HG03060 (cell line): ENCODE measurements around the gene ZNF777.

Experiments
- ATAC-seq: cut with Tn5 transposase; IDR thresholded peaks from one replicate; pipeline ENCODE4 v1.9.1; 2021; ENCODE audit warnings: low read depth, moderate number of reproducible peaks; ENCODE audit not compliant: unreplicated experiment

The ZNF777 gene

DNA sequence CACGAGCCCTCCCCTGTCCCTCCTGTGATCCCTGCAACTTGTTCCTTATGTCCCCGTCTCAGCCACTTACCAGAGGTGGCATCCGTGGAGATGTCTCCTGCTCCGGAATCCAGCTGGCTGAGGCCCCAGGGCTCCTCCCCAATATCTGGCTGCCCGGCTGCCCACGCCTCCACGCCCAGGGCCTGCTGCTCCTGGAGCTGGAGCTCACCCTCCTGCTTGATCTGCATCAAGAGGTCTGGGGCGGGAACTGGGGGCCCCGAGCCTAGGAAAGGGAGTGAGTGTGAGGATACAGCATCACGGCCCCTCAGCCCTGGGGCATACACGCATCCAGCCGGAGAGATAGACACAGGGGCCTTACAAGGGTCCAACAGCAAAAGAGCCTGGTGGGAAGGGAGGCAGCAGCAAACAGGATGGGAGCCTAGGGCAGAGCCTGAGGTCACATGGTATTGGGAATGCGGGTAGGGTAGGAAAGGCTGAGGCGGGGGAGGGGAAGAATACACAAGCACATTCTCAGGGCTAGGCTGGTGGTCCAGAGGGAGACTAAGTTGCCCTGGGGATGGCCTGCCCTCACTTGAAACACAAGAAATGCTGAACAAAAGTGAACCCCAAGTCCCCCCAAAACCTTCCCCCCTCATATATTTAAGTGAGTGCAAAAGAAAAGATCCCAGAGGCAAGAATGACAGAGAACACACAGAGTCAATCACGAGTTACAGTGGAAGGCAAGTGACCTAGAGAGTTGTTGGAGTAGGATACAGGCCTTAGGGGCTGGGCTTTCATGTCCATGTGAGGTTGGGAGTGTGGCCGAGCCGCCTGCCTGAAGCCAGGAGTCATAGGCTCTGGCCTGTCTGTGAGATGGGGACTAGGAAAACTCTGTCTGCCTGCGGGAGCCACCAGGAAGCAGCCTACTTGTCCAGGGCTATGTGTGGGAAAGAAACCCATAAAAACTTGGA is 16.9 kb upstream of the ZNF777 start:
- no peak for ATAC-seq

DNA sequence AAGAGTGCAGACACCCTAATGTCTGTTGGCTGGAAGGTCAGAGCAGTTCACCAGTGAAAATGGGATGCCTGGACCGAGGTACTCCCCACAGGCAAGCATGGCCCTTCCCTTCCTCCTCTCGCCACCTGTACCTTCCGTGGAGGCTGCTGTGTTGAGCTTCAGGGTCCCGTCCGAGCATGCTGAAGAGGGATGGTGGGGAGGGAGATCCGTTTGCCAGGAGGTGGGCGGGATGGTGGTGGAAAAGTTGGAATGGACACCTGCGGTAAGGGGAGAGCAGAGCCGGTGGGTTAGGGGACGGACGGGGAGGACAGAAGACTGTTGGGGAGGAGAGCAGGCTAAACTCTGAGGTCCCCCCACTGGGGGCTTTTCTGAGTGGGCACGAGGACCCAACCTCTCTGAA is 15.9 kb upstream of the ZNF777 start:
- no peak for ATAC-seq

DNA sequence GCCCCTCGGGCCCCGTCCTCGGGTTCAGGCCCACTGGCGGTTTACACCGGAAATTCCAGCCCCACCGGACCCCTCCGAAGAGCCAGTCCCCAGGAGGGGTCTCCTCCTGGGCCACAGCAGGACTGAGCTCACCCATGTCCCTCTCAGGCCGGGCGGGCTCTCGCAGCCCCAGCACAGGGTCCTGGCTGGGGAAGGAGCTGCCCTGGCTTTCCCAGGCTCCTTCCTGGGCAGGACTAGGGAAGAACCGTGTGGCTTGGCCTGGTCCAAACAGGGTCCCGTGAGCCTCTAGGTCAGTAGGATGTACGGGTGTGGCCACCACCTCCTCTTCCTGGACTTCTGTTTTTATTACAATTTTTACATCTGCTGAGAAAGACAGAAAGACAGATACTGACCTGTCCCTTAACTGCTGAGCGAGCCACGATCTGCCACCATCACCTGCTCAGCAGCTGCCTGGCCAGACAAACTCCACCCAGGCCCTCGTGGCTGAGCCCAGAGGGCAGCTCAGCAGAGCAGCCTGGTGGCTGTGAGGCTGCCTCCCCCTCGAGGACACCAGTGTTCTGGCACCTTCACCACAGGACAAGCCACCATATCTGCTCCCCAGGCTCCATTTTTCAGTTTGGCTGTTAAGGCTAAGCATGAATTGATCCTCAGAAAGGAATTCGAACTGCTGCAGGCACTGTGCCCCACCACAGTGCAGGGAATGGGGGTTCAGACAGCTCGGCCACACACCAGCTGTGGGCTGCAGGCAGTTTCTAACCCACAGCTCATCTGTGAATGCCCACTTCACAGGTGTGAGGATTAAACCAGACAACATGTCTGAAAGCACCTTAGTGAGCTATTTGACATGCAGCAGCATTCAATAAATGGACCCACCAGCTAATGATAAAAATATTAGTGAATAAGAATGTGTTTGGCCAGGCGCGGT is 14.5 kb upstream of the ZNF777 start:
- no peak for ATAC-seq

DNA sequence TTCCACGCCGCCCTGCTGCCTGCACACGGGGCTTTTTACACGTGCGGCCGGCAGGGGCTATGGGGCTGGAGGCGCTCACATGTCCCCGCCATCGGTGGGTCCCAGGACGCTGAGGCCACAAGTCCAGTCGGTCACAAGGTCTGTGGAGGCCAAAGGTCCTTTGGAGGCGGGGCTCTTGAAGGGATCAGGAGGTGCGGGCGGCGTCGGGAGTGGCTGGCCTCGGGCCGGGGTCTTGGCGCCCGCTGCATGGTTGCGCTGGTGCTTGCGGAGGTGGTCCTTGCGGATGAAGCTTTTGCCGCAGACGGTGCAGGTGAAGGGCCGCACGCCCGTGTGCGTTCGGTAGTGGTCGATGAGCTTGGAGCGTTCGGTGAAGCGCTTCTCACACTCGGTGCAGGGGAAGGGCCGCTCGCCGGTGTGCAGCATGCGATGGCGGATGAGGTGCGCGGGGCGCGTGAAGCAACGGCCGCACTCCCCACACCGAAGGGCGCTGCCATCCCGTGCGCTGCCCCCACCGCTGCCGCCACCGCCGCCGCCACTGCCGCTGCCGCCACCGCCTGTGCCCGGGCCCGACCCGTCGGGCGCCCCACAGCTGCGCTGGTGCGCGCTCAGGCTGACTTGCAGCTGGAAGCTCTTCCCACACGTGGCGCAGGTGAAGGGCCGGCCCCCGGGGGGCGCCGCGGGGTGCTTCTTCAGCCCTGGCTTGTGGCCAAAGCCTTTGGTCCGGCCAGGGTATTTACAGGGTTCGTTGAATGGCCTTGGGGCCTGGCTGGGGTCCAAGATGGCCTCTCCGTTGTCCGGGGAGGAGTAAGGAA is 13.7 kb upstream of the ZNF777 start:
- ATAC-seq = no peak

DNA sequence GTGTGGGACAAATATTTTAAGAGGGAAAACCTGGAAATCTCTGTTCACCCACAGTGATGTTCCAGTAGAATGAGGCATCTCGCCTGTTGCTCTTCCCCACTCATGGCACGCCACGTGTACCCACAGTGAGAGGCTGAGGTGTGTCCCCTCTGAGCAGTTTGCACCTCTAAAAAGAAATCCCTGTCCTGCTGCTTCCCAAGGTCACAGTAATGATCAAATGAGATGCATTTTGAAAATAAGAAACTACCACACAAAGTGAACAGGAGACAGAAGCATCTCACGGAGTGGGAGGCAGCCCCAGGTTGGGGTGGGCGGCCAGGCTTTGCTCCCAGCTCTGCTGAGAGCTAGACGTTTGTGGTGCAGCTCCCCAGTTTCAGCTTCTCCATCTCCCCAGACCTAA is 12.4 kb upstream of the ZNF777 start:
- ATAC-seq = no peak

DNA sequence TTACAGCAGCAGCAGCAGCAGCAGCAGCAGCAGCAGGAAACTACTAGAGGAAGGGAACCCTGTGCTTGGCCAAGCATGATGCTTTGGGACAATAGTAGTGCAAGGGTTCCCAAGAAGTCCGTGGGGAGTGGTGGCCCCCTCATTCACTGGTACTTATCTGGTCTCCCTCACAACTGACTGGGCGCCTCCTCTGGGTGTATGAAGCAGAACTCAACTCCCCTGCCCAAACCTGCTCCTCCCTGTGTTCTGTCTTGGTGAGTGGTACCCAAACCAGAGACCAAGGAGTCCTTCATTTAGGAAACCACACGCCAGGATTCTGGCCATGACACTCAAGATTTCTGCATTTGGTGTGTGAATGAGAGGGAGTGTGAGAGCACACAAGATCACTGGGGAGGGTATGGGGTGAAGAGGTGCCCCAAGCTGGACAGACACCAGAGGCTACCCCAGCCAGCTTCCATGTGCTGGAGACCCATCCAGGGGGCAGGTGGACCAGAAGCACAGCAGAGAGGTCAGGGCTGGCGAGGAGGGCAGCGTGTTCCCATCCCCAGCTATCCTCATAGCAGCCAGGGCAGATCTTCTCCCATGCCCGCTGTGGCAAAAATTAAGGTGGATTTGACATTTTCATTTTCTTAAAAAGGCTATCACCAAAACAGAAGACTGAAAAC is 10.6 kb upstream of the ZNF777 start:
- ATAC-seq = no peak

DNA sequence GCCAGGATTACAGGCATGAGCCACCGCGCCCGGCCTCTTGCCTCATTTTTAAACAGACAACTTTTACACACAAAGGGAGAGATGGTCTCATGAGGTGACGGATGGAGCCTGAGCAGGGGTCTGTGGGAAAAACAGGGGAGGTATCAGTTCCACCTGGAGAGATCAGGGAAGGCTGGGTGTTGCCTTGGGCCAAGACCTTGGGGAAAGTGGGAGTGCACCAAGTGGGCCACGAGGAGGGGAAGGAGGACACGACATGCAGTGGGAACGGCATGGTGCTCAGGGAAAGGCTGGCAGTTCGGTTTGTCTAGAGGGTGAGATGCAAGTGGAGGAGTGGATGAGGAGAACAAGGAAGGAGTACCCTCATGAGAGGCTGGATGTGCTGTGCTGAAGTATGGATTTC is 8.9 kb upstream of the ZNF777 start:
- no peak for ATAC-seq

DNA sequence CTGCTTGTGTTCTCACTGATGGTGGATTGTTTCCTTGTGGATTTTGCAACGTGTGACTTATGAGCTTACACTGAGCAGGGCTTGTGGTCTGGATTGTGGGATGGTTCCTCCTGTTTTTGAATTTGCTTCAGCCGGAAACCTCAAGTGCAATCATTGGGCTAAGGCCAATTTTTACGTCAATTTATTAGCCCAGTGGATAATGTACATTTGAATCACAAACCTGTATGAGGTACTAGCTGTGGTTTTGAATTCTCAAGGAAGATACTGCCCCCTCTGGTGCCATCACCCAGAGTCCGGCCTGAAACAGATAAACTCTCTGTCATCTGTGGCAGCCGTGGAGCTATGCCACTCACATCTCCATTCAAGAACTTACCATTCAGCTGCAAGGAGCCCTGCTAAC is 7.3 kb upstream of the ZNF777 start:
- ATAC-seq = no peak

DNA sequence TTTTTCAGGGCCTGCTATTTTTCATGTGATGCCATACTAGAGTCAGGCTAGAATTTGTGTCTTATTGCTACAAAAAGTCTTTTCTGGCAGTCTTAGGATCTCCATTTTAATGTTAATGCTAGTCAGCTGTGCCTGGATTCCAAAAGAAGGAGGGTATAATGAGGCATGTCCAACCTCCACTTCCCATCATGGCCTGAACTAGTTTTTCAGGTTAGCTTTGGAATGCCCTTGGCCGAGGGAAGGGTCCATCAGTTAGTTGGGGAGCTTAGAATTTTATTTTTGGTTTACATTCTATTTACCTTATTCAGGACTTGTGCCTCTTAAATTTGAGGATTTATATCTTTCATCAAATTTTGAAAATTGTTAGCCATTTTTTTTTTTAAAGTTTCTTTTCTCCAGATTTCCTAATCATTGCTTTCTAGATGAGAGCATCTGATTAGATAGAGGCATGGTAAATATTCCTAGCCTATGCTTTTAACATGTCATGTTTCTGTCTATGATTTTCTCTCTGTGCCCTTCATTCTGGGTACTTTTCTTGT is 6.5 kb upstream of the ZNF777 start:
- no peak for ATAC-seq

DNA sequence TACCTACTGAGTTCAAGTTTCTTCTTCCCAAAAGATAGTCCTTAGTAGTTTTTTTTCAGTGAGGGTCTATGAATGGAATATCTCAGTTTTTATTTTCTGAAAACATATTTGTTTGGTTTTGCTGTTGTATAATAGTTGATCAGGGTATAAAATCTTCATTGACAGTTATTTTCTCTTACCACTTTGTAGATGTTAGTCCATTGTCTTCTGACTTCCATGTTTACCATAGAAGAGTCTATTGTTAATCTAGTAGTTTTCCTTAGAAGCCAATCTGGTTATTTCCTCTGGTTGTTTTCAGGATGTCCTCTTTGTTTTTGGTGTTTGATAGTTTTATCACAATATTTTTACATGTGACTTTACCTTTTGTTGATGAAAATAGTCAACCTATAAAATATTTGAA is 5.5 kb upstream of the ZNF777 start:
- no peak for ATAC-seq

DNA sequence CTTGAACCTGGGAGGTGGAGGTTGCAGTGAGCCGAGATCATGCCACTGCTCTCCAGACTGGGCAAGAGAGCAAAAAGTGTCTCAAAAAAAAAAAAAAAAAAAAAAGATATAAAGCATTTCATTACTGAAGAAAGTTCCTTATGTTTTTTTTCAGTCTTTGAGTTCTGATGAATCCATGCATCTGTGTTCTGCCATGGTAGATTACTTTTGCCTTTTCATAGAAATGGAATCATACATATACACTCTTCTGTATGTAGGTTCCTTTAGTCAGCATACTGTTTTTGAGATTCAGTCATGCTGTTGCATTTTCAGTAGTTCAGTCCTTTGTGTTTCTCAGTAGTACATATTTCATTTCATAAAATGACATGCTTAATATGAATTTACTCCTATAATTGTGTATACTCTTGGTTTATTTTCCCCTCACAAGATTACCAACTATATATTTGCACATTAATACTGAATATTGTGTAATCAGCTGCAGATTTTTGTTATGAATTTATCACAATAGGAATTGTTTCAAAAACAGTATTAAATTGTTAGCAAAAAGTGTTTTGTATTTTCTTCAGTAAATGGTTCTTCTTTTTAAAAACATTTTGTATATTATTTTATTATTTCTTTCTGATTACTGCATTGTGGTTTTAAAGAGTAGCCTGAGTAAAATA is 2.8 kb upstream of the ZNF777 start:
- ATAC-seq = no peak

DNA sequence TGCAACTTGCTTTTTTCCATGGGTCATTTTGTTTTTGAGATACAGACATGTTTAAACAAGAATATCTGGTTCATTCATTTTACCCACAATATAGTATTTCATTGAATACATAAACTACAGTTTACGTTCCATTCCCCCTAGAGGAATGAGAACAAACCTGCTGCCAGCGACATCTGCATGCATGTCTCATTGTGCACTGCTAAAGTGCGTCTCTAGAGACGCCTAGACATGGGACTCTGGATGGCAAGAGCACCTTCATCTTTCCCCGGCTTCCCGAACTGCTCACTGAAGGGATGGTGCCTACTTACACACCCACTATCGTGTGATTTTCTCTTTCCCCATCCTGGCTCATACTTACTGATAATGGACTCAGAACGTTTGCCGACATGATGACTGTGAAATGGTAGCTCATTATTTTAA is 1.2 kb upstream of the ZNF777 start:
- ATAC-seq = no peak

DNA sequence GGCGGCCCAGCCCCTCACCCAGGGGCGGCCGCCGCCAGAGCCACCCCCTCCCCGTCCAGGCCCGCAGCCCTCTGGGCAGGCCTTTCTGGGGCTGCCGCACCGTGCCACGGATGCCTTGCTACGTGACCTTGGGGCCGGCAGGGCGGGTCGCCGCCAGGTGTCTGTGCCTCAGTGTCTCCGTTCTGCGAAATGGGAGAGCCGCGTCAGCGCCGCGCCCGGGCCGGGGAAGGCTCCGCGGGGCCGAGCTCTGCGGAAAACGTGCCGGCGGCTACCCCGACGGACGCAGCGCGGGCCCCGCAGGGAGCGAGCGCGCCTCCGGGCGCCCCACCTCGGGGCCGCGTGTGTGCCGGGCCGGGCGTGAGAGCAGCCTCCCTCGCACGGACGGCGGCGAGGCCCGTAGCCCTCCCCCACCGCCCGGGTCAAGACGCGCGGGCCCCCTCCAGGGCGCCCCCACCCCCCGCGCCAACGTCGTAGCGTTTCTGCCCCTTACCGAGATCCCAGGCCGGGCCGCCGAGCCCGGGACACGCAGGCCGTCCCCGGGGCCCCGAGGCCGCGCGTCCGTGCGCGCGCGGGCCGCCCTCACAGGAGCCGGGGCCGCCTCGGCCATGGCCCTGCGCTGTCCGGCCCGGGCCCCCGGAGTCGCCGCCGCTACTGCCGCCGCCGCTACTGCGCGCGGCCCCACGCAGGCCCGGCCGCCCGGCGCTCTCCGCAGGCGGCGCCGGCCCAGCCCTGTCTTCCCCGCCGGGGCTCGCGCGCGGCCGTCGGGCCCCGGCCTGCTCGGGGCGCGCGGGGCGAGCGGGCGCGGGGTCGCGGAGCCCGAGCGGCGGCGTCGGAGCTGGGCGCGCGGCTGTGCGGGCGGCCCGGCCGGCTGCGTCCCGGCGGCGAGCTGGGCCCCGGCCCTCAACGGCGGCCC is 1.1 kb downstream of the ZNF777 start:
- no peak for ATAC-seq

DNA sequence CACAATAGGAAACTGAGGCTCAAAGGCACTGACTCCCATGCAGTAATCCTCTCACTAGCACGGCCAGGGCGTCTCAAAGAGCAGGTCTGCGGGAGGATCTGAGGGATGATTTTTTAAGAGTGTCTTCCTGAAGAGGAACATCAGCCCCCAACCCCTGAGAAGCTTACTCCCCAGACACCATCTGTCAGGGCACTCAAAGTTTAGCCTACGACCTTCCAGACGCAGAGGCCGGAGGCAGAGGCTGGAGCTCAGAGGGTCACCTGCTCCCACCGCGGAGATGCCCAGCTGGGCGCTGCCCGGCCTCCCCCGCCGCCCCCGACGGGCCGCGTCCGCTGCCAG is 1.7 kb downstream of the ZNF777 start:
- ATAC-seq = no peak

DNA sequence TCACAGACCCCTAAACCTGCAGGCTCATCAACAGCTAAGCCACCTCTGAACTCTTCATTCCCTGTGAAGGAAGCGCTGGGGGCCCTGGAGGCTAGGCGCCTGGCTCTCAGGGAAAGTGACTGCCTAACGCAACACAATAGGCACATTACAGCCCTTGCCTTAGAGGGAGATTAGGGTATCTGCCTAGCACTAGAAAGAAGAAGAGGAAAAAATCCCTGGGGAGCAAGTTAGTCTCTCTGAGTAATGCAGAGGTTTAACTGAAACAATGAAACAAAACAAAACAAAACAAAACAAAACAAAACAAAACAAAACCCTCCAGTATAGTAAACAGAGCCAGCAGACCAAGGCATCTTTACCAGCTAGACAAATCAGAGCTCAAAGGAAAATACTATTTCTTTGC is 2.6 kb downstream of the ZNF777 start:
- ATAC-seq = no peak

DNA sequence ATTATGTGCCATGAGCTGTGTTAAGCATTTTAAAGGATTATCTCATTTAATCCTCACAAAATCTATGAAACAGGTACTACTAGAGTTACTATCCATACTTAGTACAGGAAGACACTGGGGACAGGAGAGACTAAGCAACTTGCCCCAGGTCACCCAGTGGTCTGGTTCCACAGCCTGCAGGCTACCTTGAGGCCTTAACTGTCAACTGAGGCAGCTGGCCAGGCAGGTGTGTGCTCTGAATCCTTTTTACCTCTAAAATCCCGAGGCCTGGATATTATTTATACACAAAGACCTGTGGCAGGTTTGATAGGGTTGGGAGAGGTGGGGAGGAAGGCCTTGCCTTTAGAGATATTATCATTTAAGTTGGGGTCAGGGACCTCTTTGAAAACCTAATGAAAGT is 3.1 kb downstream of the ZNF777 start:
- ATAC-seq = no peak

DNA sequence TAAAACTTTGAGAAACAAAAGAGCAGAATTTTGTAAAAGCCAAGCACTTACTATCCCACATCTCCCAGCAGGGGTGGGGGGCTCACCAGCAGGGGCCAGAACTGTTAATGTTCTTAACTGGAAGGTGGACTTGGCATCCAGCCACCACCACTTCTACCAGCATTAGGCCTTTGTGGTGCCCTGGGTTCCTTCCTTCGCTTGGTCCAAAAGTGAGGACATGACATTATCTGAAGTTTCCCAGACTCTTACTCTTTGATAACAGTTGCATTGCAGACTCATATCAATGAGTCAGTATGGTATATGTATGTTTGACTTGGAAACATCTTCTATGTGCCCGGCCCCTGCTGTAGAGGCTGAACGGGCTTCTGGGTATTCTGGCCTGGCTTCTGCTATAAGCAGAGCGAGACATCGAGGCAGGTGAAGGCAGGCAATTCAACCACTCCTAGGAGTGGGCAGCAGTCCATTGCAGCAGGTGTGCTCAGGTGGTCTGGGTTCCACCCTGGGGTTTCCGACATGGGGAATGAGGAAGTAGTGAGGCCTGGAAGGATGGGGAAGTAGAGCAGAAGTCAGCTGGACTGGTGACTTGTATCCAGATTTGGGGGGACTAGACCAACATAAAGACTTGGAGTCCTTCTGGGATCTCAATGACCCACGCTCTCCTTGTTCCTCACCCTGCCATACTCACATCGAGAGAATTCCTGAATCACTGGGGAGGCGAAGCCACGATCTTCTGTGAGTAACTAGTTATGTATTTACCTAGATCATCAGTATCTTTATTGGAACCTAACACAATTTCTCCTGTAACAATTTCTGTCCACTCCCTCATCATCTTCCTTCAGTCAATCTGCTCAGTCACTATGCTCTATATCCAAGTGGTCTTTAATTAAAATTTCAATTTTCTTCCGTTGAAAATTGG is 4.1 kb downstream of the ZNF777 start:
- no peak for ATAC-seq
